HEK293T (cell line): Measurements from ENCODE around the gene MCF2L.

Experiments
- CTCF ChIA-PET: fragments of 350-600 bp; formaldehyde crosslinking; extraction: SDS; loops from one replicate; lab custom pipeline; 2021; ENCODE audit warnings: antibody characterized with exemption, inconsistent platforms; lab: Yijun Ruan, JAX
- POLR2A ChIA-PET: fragments of 350-600 bp; formaldehyde crosslinking; extraction: SDS; loops from one replicate; lab custom pipeline; 2020; ENCODE audit warnings: antibody characterized with exemption, inconsistent platforms; lab: Yijun Ruan, JAX
- DNase-seq: peaks from one replicate; pipeline ENCODE4 v3.0.0; 2012; ENCODE audit warnings: mixed read lengths; ENCODE audit errors: extremely low spot score
- ARNT ChIP-seq: fragments of 450-650 bp; IDR thresholded peaks from 2 replicates; pipeline ENCODE4 v1.6.1; 2017; ENCODE audit warnings: mild to moderate bottlenecking
- BHLHE40 ChIP-seq: fragments of 450-650 bp; IDR thresholded peaks from 2 replicates; pipeline ENCODE4 v1.6.1; 2016; ENCODE audit warnings: mild to moderate bottlenecking, moderate library complexity, borderline replicate concordance
- CTBP1 ChIP-seq: fragments of 450-650 bp; IDR thresholded peaks from 2 replicates; pipeline ENCODE4 v1.6.1; 2016; ENCODE audit warnings: borderline replicate concordance
- ELF4 ChIP-seq: fragments of 450-650 bp; IDR thresholded peaks from 2 replicates; pipeline ENCODE4 v1.6.1; 2017; ENCODE audit warnings: antibody characterized with exemption
- FOXA1 ChIP-seq: fragments of 450-650 bp; IDR thresholded peaks from 2 replicates; pipeline ENCODE4 v1.6.1; 2016; ENCODE audit warnings: mild to moderate bottlenecking
- FOXK2 ChIP-seq: fragments of 450-650 bp; IDR thresholded peaks from 2 replicates; pipeline ENCODE4 v1.6.1; 2016; ENCODE audit warnings: mild to moderate bottlenecking
- FOXM1 ChIP-seq: fragments of 450-650 bp; IDR thresholded peaks from 2 replicates; pipeline ENCODE4 v1.6.1; 2017; ENCODE audit warnings: mild to moderate bottlenecking, borderline replicate concordance
- HDGF ChIP-seq: fragments of 450-650 bp; IDR thresholded peaks from 2 replicates; pipeline ENCODE4 v1.6.1; 2017; ENCODE audit warnings: antibody characterized with exemption, borderline replicate concordance
- L3MBTL2 ChIP-seq: fragments of 450-650 bp; conservative IDR thresholded peaks from 2 replicates; pipeline ENCODE4 v1.6.1; 2016; ENCODE audit warnings: mild to moderate bottlenecking
- LEF1 ChIP-seq: fragments of 450-650 bp; IDR thresholded peaks from 2 replicates; pipeline ENCODE4 v1.6.1; 2017; ENCODE audit warnings: mild to moderate bottlenecking, borderline replicate concordance
- NFRKB ChIP-seq: fragments of 450-650 bp; IDR thresholded peaks from 2 replicates; pipeline ENCODE4 v1.6.1; 2016; ENCODE audit warnings: mild to moderate bottlenecking, moderate library complexity
- PKNOX1 ChIP-seq: fragments of 450-650 bp; IDR thresholded peaks from 2 replicates; pipeline ENCODE4 v1.6.1; 2016
- SP1 ChIP-seq: fragments of 450-650 bp; IDR thresholded peaks from 2 replicates; pipeline ENCODE4 v1.6.1; 2017
- SUZ12 ChIP-seq: fragments of 450-650 bp; IDR thresholded peaks from 2 replicates; pipeline ENCODE4 v1.6.1; 2016; ENCODE audit warnings: mild to moderate bottlenecking
- TARDBP ChIP-seq: fragments of 450-650 bp; IDR thresholded peaks from 2 replicates; pipeline ENCODE4 v1.6.1; 2016
- ZNF384 ChIP-seq: fragments of 450-650 bp; IDR thresholded peaks from 2 replicates; pipeline ENCODE4 v1.6.1; 2016

MCF2L gene

GRCh38 chr13:113065406-113066141, 96.6 kb downstream of the MCF2L start:
- no peak for DNase-seq
- CTCF ChIA-PET, result no interaction called here
- POLR2A ChIA-PET, result interaction anchor here (1.1 kb wide), 1 partner anchor 22 kb away, joined by 3 read pairs; no protein-coding TSS in a partner anchor
- TF ChIP-seq L3MBTL2 (no peak), FOXM1 (no peak), ZNF384 (no peak), HDGF (no peak), FOXA1 (no peak), BHLHE40 (no peak), SUZ12 (no peak), PKNOX1 (no peak), CTBP1 (no peak), ELF4 (no peak)

- ChIA-PET CTCF (no interaction called here), POLR2A (interaction anchor here (1.1 kb wide), 1 partner anchor 22 kb away, joined by 3 read pairs; no protein-coding TSS in a partner anchor)
- no peak for DNase-seq
- TF ChIP-seq NFRKB, result no peak
- no peak for TF ChIP-seq TARDBP
- no peak for TF ChIP-seq FOXM1
- no peak for TF ChIP-seq PKNOX1
- TF ChIP-seq FOXA1, result no peak
- TF ChIP-seq ARNT, result no peak
- TF ChIP-seq CTBP1, result no peak
- TF ChIP-seq ELF4, result no peak
- no peak for TF ChIP-seq FOXK2
- no peak for TF ChIP-seq L3MBTL2
Measured at GRCh38 chr13:113066142-113066455, 97.1 kb downstream of the MCF2L start.

GRCh38 chr13:113066746-113067145, 97.7 kb downstream of the MCF2L start:
- ChIA-PET POLR2A (no interaction called here), CTCF (no interaction called here)
- DNase-seq, result no peak
- TF ChIP-seq ELF4 (no peak), FOXK2 (no peak), ZNF384 (no peak), NFRKB (no peak), SP1 (no peak), LEF1 (no peak), FOXM1 (no peak), FOXA1 (no peak), ARNT (no peak), PKNOX1 (no peak), HDGF (no peak), SUZ12 (no peak)

GRCh38 chr13:113069861-113070805, 101.1 kb downstream of the MCF2L start:
- CTCF ChIA-PET, result no interaction called here
- no peak for TF ChIP-seq ARNT
- no peak for TF ChIP-seq PKNOX1
- no peak for TF ChIP-seq CTBP1
- TF ChIP-seq SUZ12, result no peak
- no peak for TF ChIP-seq ZNF384
- no peak for TF ChIP-seq SP1
- no peak for TF ChIP-seq FOXA1
- no peak for TF ChIP-seq HDGF
- TF ChIP-seq ELF4, result no peak
- TF ChIP-seq BHLHE40, result no peak
- TF ChIP-seq TARDBP, result no peak
- no peak for TF ChIP-seq L3MBTL2
- POLR2A ChIA-PET, result no interaction called here
- no peak for DNase-seq

- ChIA-PET POLR2A (no interaction called here), CTCF (no interaction called here)
- DNase-seq, result no peak
- TF ChIP-seq PKNOX1 (no peak), ARNT (no peak), HDGF (no peak), SUZ12 (no peak), CTBP1 (no peak), L3MBTL2 (no peak), ELF4 (no peak), FOXA1 (no peak), BHLHE40 (no peak), FOXK2 (no peak), LEF1 (no peak), NFRKB (no peak), FOXM1 (no peak), SP1 (no peak)
Measured at GRCh38 chr13:113070855-113071254, 101.8 kb downstream of the MCF2L start.
